A673 (cell line): Measurements from ENCODE around the gene HSF2BP.
"Not testable (repeated sequence)": the region's sequence is repeated elsewhere in the genome, so short reads cannot be mapped to it uniquely, and the experiment has no call there.

Experiments
- CTCF ChIP-seq: fragments of 300-800, 200-600 bp; sonication (generic); conservative IDR thresholded peaks from 2 replicates; pipeline ENCODE4 v1.5.1; 2017; ENCODE audit warnings: low read depth, mild to moderate bottlenecking, antibody characterized with exemption, low read length, moderate library complexity, mixed read lengths
- EZH2 ChIP-seq: fragments of 200-600 bp; sonication (generic); IDR thresholded peaks from 2 replicates; pipeline ENCODE4 v1.6.1; 2017; ENCODE audit warnings: borderline replicate concordance, low read depth, mild to moderate bottlenecking, mixed read lengths, antibody characterized with exemption, low read length; ENCODE audit not compliant: poor library complexity, severe bottlenecking

GRCh38 chr21:43479197-43479596, 180.1 kb downstream of the HSF2BP start:
- not testable (repeated sequence) for TF ChIP-seq CTCF, EZH2
